H1 (cell line): ENCODE data around the gene SLC25A21. TPM values are rescaled to one million over a fixed set of nuclear protein-coding genes. Genes with fewer than 3 reads are reported as not detected.

Experiments used
- CTCF ChIA-PET: fragments of 300-600 bp; sonication (Branson Sonifier 250); formaldehyde crosslinking; loops from one replicate; lab custom pipeline; 2021; ENCODE audit not compliant: partially characterized antibody; lab: Charles Lee
- POLR2A ChIA-PET: fragments of 300-600 bp; sonication (Branson Sonifier 250); formaldehyde crosslinking; loops from one replicate; lab custom pipeline; 2021; ENCODE audit warnings: inconsistent platforms; ENCODE audit not compliant: partially characterized antibody; lab: Charles Lee
- DNase-seq, 2 experiments: peaks; one replicate each; pipeline versions ENCODE4 v3.0.0 to v3.0.0-alpha.2; 2010 to 2022; ENCODE audit warnings: low spot score in 2 of 2, low read depth in 1 of 2, mixed read lengths in 1 of 2
- FAIRE-seq: peaks from 2 replicates; lab custom pipeline; 2011; peaks lifted over from hg19 to GRCh38; lab: Jason Lieb, UNC
- H2AFZ ChIP-seq: 2 replicates; pipeline ENCODE4 v1.8.1; 2012; ENCODE audit warnings: low read length, inconsistent platforms
- H2AK5ac ChIP-seq: 2 replicates; pipeline ENCODE4 v1.6.1; 2013; ENCODE audit warnings: low read depth, low read length
- H2BK120ac ChIP-seq: replicated peaks from 2 replicates; pipeline ENCODE3; 2013; ENCODE audit warnings: low read depth, low read length, inconsistent platforms
- H2BK12ac ChIP-seq: 2 replicates; pipeline ENCODE4 v1.6.1; 2013; ENCODE audit warnings: low read depth, low read length
- H2BK15ac ChIP-seq: 2 replicates; pipeline ENCODE4 v1.6.1; 2013; ENCODE audit warnings: low read length
- H2BK20ac ChIP-seq: 2 replicates; pipeline ENCODE4 v1.6.1; 2013; ENCODE audit warnings: low read length
- H2BK5ac ChIP-seq: 2 replicates; pipeline ENCODE4 v1.6.1; 2013; ENCODE audit warnings: low read depth, low read length
- H3K14ac ChIP-seq: 2 replicates; pipeline ENCODE4 v1.6.1; 2013; ENCODE audit warnings: inconsistent platforms; ENCODE audit not compliant: insufficient read length
- H3K18ac ChIP-seq: 2 replicates; pipeline ENCODE4 v1.6.1; 2013; ENCODE audit warnings: low read length; ENCODE audit errors: extremely low read depth
- H3K23ac ChIP-seq: 2 replicates; pipeline ENCODE4 v1.6.1; 2013; ENCODE audit warnings: inconsistent platforms; ENCODE audit not compliant: insufficient read length
- H3K23me2 ChIP-seq: 2 replicates; pipeline ENCODE4 v1.6.1; 2013; ENCODE audit warnings: low read depth, low read length
- H3K27ac ChIP-seq: 2 replicates; pipeline ENCODE4 v1.6.1; 2011; ENCODE audit warnings: low read depth, low read length, inconsistent platforms
- H3K27me3 ChIP-seq, 4 experiments: replicated peaks in 1 of 4; 1 replicate in 1 of 4; 2 replicates in 3 of 4; pipeline versions ENCODE4 v1.6.1 to v1.8.1; 2011 to 2013; ENCODE audit warnings: low read length in 3 of 4, mild to moderate bottlenecking in 3 of 4, inconsistent platforms in 2 of 4, mixed read lengths in 2 of 4, moderate library complexity in 1 of 4; ENCODE audit not compliant: control insufficient read depth in 3 of 4, insufficient read depth in 3 of 4; ENCODE audit errors: extremely low read depth in 1 of 4
- H3K36me3 ChIP-seq, 4 experiments: 2 replicates each; pipeline versions ENCODE4 v1.6.1 to v1.8.1; 2011 to 2013; ENCODE audit warnings: mild to moderate bottlenecking in 4 of 4, low read length in 3 of 4, moderate library complexity in 2 of 4, control low read depth in 1 of 4, inconsistent platforms in 1 of 4; ENCODE audit not compliant: insufficient read depth in 4 of 4, control insufficient read depth in 2 of 4
- H3K4ac ChIP-seq: replicated peaks from 2 replicates; pipeline ENCODE3; 2013; ENCODE audit warnings: low read length, low read depth, mixed read lengths, inconsistent platforms; ENCODE audit not compliant: insufficient read length
- H3K4me1 ChIP-seq, 4 experiments: replicated peaks in 1 of 4; 1 replicate in 1 of 4; 2 replicates in 3 of 4; pipeline versions ENCODE4 v1.6.1 to v1.8.1; 2011 to 2013; ENCODE audit warnings: low read length in 3 of 4, inconsistent platforms in 2 of 4, mixed read lengths in 1 of 4; ENCODE audit not compliant: insufficient read depth in 4 of 4, control insufficient read depth in 3 of 4
- H3K4me2 ChIP-seq, 2 experiments: 2 replicates each; pipeline versions ENCODE4 v1.6.1 to v1.8.1; 2011 to 2013; ENCODE audit warnings: low read depth in 2 of 2, low read length in 2 of 2, control low read depth in 1 of 2, inconsistent platforms in 1 of 2, mild to moderate bottlenecking in 1 of 2; ENCODE audit not compliant: insufficient read depth in 1 of 2
- H3K4me3 ChIP-seq, 4 experiments: fragments of 200-600, 300-600 bp in 1 of 4; sonication (generic), shearing (Covaris generic), sonication (Bioruptor Twin) in 1 of 4; 2 replicates each; pipeline versions ENCODE4 v1.5.1 to v1.8.1; 2011 to 2016; ENCODE audit warnings: low read length in 4 of 4, low read depth in 3 of 4, control low read depth in 2 of 4, inconsistent platforms in 2 of 4, mild to moderate bottlenecking in 2 of 4, mixed read lengths in 1 of 4, moderate library complexity in 1 of 4; ENCODE audit not compliant: insufficient read depth in 2 of 4; ENCODE audit errors: extremely low read depth in 1 of 4
- H3K56ac ChIP-seq: replicated peaks from 2 replicates; pipeline ENCODE3; 2013; ENCODE audit warnings: low read depth, mild to moderate bottlenecking, mixed read lengths, low read length, inconsistent platforms; ENCODE audit not compliant: insufficient read length
- H3K79me1 ChIP-seq: 2 replicates; pipeline ENCODE4 v1.6.1; 2013; ENCODE audit warnings: low read depth, low read length, control low read depth
- H3K79me2 ChIP-seq, 2 experiments: 2 replicates each; pipeline versions ENCODE4 v1.6.1 to v1.8.1; 2012 to 2013; ENCODE audit warnings: low read length in 2 of 2, mild to moderate bottlenecking in 2 of 2, inconsistent platforms in 1 of 2; ENCODE audit not compliant: insufficient read depth in 2 of 2, control insufficient read depth in 1 of 2
- H3K9ac ChIP-seq, 4 experiments: replicated peaks in 1 of 4; 1 replicate in 1 of 4; 2 replicates in 3 of 4; pipeline versions ENCODE4 v1.6.1 to v1.8.1; 2011 to 2013; ENCODE audit warnings: low read depth in 3 of 4, low read length in 3 of 4, control low read depth in 2 of 4, mild to moderate bottlenecking in 2 of 4, moderate library complexity in 2 of 4, inconsistent platforms in 1 of 4; ENCODE audit errors: extremely low read depth in 1 of 4
- H3K9me3 ChIP-seq, 2 experiments: 2 replicates each; pipeline versions ENCODE4 v1.6.1 to v1.8.1; 2012 to 2013; ENCODE audit warnings: mild to moderate bottlenecking in 2 of 2, moderate library complexity in 2 of 2, control low read depth in 1 of 2, inconsistent platforms in 1 of 2, low read depth in 1 of 2, low read length in 1 of 2, mixed read lengths in 1 of 2; ENCODE audit not compliant: insufficient read depth in 2 of 2
- H4K20me1 ChIP-seq, 2 experiments: replicated peaks in 1 of 2; 2 replicates each; pipeline versions ENCODE3 to v1.8.1; 2011 to 2013; ENCODE audit warnings: inconsistent platforms in 2 of 2, low read length in 2 of 2, mild to moderate bottlenecking in 1 of 2; ENCODE audit not compliant: insufficient read depth in 2 of 2, control insufficient read depth in 1 of 2
- H4K5ac ChIP-seq: 2 replicates; pipeline ENCODE4 v1.6.1; 2013; ENCODE audit warnings: low read length, low read depth, mixed read lengths, inconsistent platforms; ENCODE audit not compliant: insufficient read length
- H4K8ac ChIP-seq: 2 replicates; pipeline ENCODE4 v1.8.0; 2013; ENCODE audit warnings: mild to moderate bottlenecking, moderate library complexity, low read length, inconsistent platforms; ENCODE audit not compliant: insufficient read depth; ENCODE audit errors: extremely low read depth
- H4K91ac ChIP-seq: replicated peaks from 2 replicates; pipeline ENCODE3; 2013; ENCODE audit warnings: low read length, mixed read lengths, inconsistent platforms; ENCODE audit not compliant: insufficient read length
- FOSL1 ChIP-seq: IDR thresholded peaks from 2 replicates; pipeline ENCODE4 v1.6.1; 2011; ENCODE audit warnings: mild to moderate bottlenecking, low read depth, low read length, moderate library complexity; ENCODE audit not compliant: insufficient read depth
- POLR2A ChIP-seq, 2 experiments: IDR thresholded peaks; 1 replicate in 1 of 2; 2 replicates in 1 of 2; pipeline ENCODE4 v1.6.1; 2011; ENCODE audit warnings: low read depth in 2 of 2, low read length in 2 of 2, mild to moderate bottlenecking in 2 of 2; ENCODE audit errors: control extremely low read depth in 1 of 2
- SIN3A ChIP-seq, 2 experiments: IDR thresholded peaks in 1 of 2; conservative IDR thresholded peaks in 1 of 2; 2 replicates each; pipeline ENCODE4 v1.6.1; 2011 to 2012; ENCODE audit warnings: low read length in 2 of 2, improper control_type of control experiment in 1 of 2, low read depth in 1 of 2, mild to moderate bottlenecking in 1 of 2
- SIRT6 ChIP-seq: IDR thresholded peaks from one replicate; pipeline ENCODE4 v1.7.1; 2012; ENCODE audit warnings: low read length, inconsistent platforms
- WGBS, 2 experiments: shearing (Covaris generic) in 1 of 2; methylation state at CpG; one replicate each; pipeline versions ENCODE4 v1.1.6 to v1.1.7; 2013 to 2015; ENCODE audit warnings: low lambda C conversion rate in 2 of 2, mixed read lengths in 2 of 2, inconsistent platforms in 1 of 2, low coverage in 1 of 2, missing lambda C conversion rate in 1 of 2; ENCODE audit not compliant: insufficient replicate concordance in 2 of 2, insufficient coverage in 1 of 2, insufficient read length in 1 of 2; ENCODE audit errors: extremely low coverage in 1 of 2, missing lambda C conversion rate in 1 of 2; 5-methylcytosine and 5-hydroxymethylcytosine counted together
- polyA plus RNA-seq, 7 experiments: library from polyadenylated mRNA; depleted of rRNA in 3 of 7; stranded (reverse) in 5 of 7; unstranded in 2 of 7; fragments of >200 nt in 5 of 7; fragments of 200-250 nt in 2 of 7; gene quantifications; 1 replicate in 5 of 7; 2 replicates in 1 of 7; 4 replicates in 1 of 7; pipeline versions ENCODE4 v1.2.1 to v1.2.3, GENCODE V29; 2011 to 2013; ENCODE audit warnings: missing spikeins in 2 of 7, mixed read lengths in 2 of 7
- total RNA-seq: library from RNA; stranded (reverse); fragmentation: NEBNext Ultra II Directional; extraction: Animal tissue kit (Norgen Biotek cat#: 25700); gene quantifications from 2 replicates; pipeline ENCODE4 v1.2.1, GENCODE V29; 2021

The SLC25A21 gene
- total and polyA plus RNA-seq, 2 of the 8 experiments (the other 6 are each of a cell fraction or from before 2014, with no cell fraction given) = 6.9 to 15.7 TPM

GRCh38 chr14:37194698-37195097, 22.3 kb upstream of the SLC25A21 start:
- peaks cover 0 to 10% of the 10 kb centered on the region in 2 experiments; a peak in 2 of 4 replicates for H3K79me2 ChIP-seq
- no peak overlapping the region for H4K5ac ChIP-seq
- H3K9ac ChIP-seq = no peak overlapping the region
- no peak overlapping the region for H2BK15ac ChIP-seq
- H3K27ac ChIP-seq = no peak overlapping the region
- no peaks in the 10 kb centered on the region for H3K27me3 ChIP-seq
- H3K23ac ChIP-seq = no peak overlapping the region
- no peak for TF ChIP-seq SIN3A (conservative IDR thresholded peaks at IDR 0.05 in 1 of 2, IDR thresholded peaks at IDR 0.05 in 1 of 2; ENCODE audit: low read depth in 1 of 2, low read length in 2 of 2)
- no peak for TF ChIP-seq SIRT6
- TF ChIP-seq FOSL1 = no peak
- TF ChIP-seq POLR2A (IDR thresholded peaks at IDR 0.05; ENCODE audit: control extremely low read depth in 1 of 2, low read depth in 2 of 2, low read length in 2 of 2) = no peak
- no peak overlapping the region for H2BK120ac ChIP-seq
- no peaks in the 10 kb centered on the region for H4K20me1 ChIP-seq
- POLR2A ChIA-PET = no interaction called here
- H4K8ac ChIP-seq = no peak overlapping the region
- H4K91ac ChIP-seq = no peak overlapping the region
- no peak overlapping the region for H3K56ac ChIP-seq
- no peak for FAIRE-seq
- H2BK12ac ChIP-seq = no peak overlapping the region
- peaks cover 3% of the 10 kb centered on the region; the same call in 1 of the 2 replicates for H3K23me2 ChIP-seq
- no peak overlapping the region for H2BK5ac ChIP-seq
- whole genome bisulfite sequencing, 2 experiments = 88% methylated on average over 2 of the region's 2 CpGs; no CpG with 5 or more reads in 1 of the 2 experiments
- H3K4ac ChIP-seq = no peak overlapping the region
- H3K4me2 ChIP-seq = no peak overlapping the region
- H3K4me3 ChIP-seq = no peak overlapping the region
- H2AK5ac ChIP-seq = no peak overlapping the region
- H3K36me3 ChIP-seq = no peaks in the 10 kb centered on the region
- no peak overlapping the region for H2BK20ac ChIP-seq
- H3K14ac ChIP-seq = no peak overlapping the region
- H3K9me3 ChIP-seq = no peaks in the 10 kb centered on the region
- no peaks in the 10 kb centered on the region for H3K79me1 ChIP-seq
- CTCF ChIA-PET = interaction anchor here (0.8 kb wide), 1 partner anchor 38 kb away, joined by 4 read pairs; no protein-coding TSS in a partner anchor
- no peak overlapping the region for H3K18ac ChIP-seq
- no peaks in the 10 kb centered on the region; a peak in 2 of 7 replicates for H3K4me1 ChIP-seq
- H2AFZ ChIP-seq = no peak overlapping the region
- no peak for DNase-seq
